OCI-LY7 (cell line): ENCODE results near the gene FAM181A.

Experiments used
- EZH2phosphoT487 ChIP-seq: fragments of 200-600 bp; sonication (generic); IDR thresholded peaks from 2 replicates; pipeline ENCODE4 v1.6.1; 2018; ENCODE audit warnings: low read depth, borderline replicate concordance, mild to moderate bottlenecking, mixed run types, antibody characterized with exemption, low read length, moderate library complexity, mixed read lengths
- TF ChIP-seq, protein P1 (sequence below): fragments of 200-600 bp; sonication (generic); conservative IDR thresholded peaks from 2 replicates; pipeline ENCODE4 v1.5.1; 2014; ENCODE audit warnings: mild to moderate bottlenecking, antibody characterized with exemption, low read length, moderate library complexity, mixed read lengths

GRCh38 chr14:93970585-93970964 lies 43.4 kb downstream of the FAM181A start:
- TF ChIP-seq, protein P1, sequence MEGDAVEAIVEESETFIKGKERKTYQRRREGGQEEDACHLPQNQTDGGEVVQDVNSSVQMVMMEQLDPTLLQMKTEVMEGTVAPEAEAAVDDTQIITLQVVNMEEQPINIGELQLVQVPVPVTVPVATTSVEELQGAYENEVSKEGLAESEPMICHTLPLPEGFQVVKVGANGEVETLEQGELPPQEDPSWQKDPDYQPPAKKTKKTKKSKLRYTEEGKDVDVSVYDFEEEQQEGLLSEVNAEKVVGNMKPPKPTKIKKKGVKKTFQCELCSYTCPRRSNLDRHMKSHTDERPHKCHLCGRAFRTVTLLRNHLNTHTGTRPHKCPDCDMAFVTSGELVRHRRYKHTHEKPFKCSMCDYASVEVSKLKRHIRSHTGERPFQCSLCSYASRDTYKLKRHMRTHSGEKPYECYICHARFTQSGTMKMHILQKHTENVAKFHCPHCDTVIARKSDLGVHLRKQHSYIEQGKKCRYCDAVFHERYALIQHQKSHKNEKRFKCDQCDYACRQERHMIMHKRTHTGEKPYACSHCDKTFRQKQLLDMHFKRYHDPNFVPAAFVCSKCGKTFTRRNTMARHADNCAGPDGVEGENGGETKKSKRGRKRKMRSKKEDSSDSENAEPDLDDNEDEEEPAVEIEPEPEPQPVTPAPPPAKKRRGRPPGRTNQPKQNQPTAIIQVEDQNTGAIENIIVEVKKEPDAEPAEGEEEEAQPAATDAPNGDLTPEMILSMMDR, result peak; percentile 89
- TF ChIP-seq EZH2phosphoT487, result no peak
